ENCODE measurements around the gene PRKAG2. TPM values are rescaled to one million over a fixed set of nuclear protein-coding genes. Genes with fewer than 3 reads are reported as not detected.

PRKAG2 gene
- total and polyA plus RNA-seq, 4 donors, result 3.6 to 25.1 (median 16.8) TPM

GRCh38 chr7:151539088-151539671, 337.7 kb downstream of the PRKAG2 start:
- Histone ChIP-seq H3K9ac (ENCODE audit: low read depth in 1 of 2, low read length in 2 of 2) (no peak overlapping the region), H3K36me3 (ENCODE audit: control insufficient read depth in 4 of 4, insufficient read depth in 3 of 4, low read depth in 1 of 4, low read length in 3 of 4) (no peaks in the 10 kb centered on the region), H3K4me1 (ENCODE audit: control insufficient read depth in 4 of 4, insufficient read depth in 4 of 4, low read length in 3 of 4) (no peaks in the 10 kb centered on the region), H3K9me3 (ENCODE audit: control insufficient read depth in 4 of 4, low read length in 3 of 4) (no peaks in the 10 kb centered on the region), H3K27ac (ENCODE audit: low read depth in 1 of 2, low read length in 2 of 2) (no peak overlapping the region), H3K27me3 (ENCODE audit: control insufficient read depth in 4 of 4, insufficient read depth in 4 of 4, low read length in 3 of 4) (no peaks in the 10 kb centered on the region), H3K4me3 (ENCODE audit: low read depth in 1 of 3, low read length in 3 of 3) (no peak overlapping the region)
- 83% methylated on average over 9 of the region's 9 CpGs for WGBS
- TF ChIP-seq, protein P1, sequence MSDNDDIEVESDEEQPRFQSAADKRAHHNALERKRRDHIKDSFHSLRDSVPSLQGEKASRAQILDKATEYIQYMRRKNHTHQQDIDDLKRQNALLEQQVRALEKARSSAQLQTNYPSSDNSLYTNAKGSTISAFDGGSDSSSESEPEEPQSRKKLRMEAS (IDR thresholded peaks at IDR 0.05), result no peak
- TF ChIP-seq YY1 (IDR thresholded peaks at IDR 0.05) (no peak), CTCF (IDR thresholded peaks at IDR 0.05; ENCODE audit: low read depth, low read length, missing input control) (no peak), EGR1 (IDR thresholded peaks at IDR 0.05; ENCODE audit: low read depth in 2 of 2) (no peak), JUND (IDR thresholded peaks at IDR 0.05) (no peak), SP1 (IDR thresholded peaks at IDR 0.05) (no peak), FOXA1 (IDR thresholded peaks at IDR 0.05) (no peak), GABPA (IDR thresholded peaks at IDR 0.05 in 1 of 2, conservative IDR thresholded peaks at IDR 0.05 in 1 of 2) (no peak), RAD21 (IDR thresholded peaks at IDR 0.05) (no peak), ZBTB33 (IDR thresholded peaks at IDR 0.05) (no peak), FOXA2 (IDR thresholded peaks at IDR 0.05) (no peak), HNF4G (IDR thresholded peaks at IDR 0.05) (no peak), HNF4A (conservative IDR thresholded peaks at IDR 0.05) (no peak), NR2F2 (IDR thresholded peaks at IDR 0.05) (no peak), TAF1 (conservative IDR thresholded peaks at IDR 0.05) (no peak), RXRA (IDR thresholded peaks at IDR 0.05) (no peak)
- TF ChIP-seq, protein P2, sequence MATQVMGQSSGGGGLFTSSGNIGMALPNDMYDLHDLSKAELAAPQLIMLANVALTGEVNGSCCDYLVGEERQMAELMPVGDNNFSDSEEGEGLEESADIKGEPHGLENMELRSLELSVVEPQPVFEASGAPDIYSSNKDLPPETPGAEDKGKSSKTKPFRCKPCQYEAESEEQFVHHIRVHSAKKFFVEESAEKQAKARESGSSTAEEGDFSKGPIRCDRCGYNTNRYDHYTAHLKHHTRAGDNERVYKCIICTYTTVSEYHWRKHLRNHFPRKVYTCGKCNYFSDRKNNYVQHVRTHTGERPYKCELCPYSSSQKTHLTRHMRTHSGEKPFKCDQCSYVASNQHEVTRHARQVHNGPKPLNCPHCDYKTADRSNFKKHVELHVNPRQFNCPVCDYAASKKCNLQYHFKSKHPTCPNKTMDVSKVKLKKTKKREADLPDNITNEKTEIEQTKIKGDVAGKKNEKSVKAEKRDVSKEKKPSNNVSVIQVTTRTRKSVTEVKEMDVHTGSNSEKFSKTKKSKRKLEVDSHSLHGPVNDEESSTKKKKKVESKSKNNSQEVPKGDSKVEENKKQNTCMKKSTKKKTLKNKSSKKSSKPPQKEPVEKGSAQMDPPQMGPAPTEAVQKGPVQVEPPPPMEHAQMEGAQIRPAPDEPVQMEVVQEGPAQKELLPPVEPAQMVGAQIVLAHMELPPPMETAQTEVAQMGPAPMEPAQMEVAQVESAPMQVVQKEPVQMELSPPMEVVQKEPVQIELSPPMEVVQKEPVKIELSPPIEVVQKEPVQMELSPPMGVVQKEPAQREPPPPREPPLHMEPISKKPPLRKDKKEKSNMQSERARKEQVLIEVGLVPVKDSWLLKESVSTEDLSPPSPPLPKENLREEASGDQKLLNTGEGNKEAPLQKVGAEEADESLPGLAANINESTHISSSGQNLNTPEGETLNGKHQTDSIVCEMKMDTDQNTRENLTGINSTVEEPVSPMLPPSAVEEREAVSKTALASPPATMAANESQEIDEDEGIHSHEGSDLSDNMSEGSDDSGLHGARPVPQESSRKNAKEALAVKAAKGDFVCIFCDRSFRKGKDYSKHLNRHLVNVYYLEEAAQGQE (IDR thresholded peaks at IDR 0.05), result no peak
- TF ChIP-seq, protein P3, sequence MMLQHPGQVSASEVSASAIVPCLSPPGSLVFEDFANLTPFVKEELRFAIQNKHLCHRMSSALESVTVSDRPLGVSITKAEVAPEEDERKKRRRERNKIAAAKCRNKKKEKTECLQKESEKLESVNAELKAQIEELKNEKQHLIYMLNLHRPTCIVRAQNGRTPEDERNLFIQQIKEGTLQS (IDR thresholded peaks at IDR 0.05), result no peak
- no peak for DNase-seq (ENCODE audit: low spot score)
